IPS DF 6.9 (cell line): Measurements from ENCODE around the gene GAK.

ENCODE experiments used
- DNase-seq: peaks from one replicate; pipeline ENCODE4 v3.0.0-alpha.2; 2013; ENCODE audit warnings: low read depth, low spot score
- H3K27ac ChIP-seq: one replicate; pipeline ENCODE4 v1.5.1; 2013; ENCODE audit warnings: low read length, control low read depth
- H3K27me3 ChIP-seq: 2 replicates; pipeline ENCODE4 v1.6.1; 2013; ENCODE audit warnings: mild to moderate bottlenecking, low read length; ENCODE audit not compliant: control insufficient read depth, insufficient read depth
- H3K36me3 ChIP-seq: 2 replicates; pipeline ENCODE4 v1.6.1; 2013; ENCODE audit warnings: low read length; ENCODE audit not compliant: control insufficient read depth, insufficient read depth
- H3K4me1 ChIP-seq: 2 replicates; pipeline ENCODE4 v1.6.1; 2013; ENCODE audit warnings: low read length; ENCODE audit not compliant: control insufficient read depth, insufficient read depth
- H3K4me3 ChIP-seq: 2 replicates; pipeline ENCODE4 v1.5.1; 2013; ENCODE audit warnings: mild to moderate bottlenecking, low read length
- H3K9me3 ChIP-seq: 2 replicates; pipeline ENCODE4 v1.6.1; 2013; ENCODE audit warnings: low read length, inconsistent platforms; ENCODE audit not compliant: control insufficient read depth, insufficient read depth
- WGBS: extraction: QIAGEN DNeasy Blood & Tissue Kit; methylation state at CpG from one replicate; pipeline ENCODE4 v1.1.7; 2013; ENCODE audit warnings: mixed read lengths, missing lambda C conversion rate; ENCODE audit not compliant: insufficient read length, insufficient coverage; 5-methylcytosine and 5-hydroxymethylcytosine counted together

GAK gene

DNA sequence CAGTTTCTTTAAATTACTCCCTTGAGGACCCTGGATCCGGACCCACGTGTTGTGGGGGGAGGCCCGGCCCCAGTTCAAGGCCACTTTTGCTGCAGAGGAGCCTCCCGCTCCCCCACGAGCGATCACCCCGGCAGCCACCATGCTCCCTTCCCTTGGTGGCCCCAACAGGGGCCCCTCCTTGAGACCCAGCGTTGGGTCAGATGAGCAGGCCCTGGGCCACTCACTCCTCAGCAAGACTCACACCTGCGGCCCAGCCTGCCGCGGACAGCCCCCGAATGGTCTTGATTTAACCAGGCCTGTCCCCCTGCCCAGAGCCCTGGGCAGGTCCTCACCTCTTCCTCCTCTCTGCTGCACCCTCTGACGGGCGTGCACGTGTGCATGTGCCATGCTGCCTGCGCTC lies 110.5 kb downstream of the GAK start:
- Histone ChIP-seq H3K4me3 (no peak overlapping the region), H3K27me3 (peaks cover 27% of the 10 kb centered on the region), H3K27ac (no peak overlapping the region), H3K4me1 (peaks cover 3% of the 10 kb centered on the region; the same call in 1 of the 2 replicates), H3K9me3 (no peaks in the 10 kb centered on the region), H3K36me3 (no peaks in the 10 kb centered on the region)
- no peak for DNase-seq
- WGBS, result no CpG with 5 or more reads among the region's 16 CpGs

DNA sequence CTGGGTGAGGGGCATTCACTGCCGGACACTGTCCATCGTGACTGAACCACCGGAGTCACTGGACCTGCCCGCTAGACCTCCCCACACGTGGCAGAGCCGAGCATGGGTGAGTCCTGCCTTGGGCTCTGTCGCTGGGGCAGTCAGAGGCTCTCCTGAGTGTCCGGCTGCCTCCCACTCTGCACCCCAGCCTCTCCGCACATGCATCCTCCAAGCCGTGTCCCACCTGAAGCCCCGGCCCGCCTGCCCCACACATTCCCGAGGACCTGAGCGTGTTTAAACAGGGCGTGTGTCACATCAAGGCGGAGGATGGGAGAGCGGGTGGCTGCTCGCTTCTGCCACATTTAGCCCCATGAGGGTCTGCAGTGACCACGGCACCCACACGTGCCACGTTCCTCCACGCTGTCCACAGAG lies 110.9 kb downstream of the GAK start:
- WGBS, result no CpG with 5 or more reads among the region's 22 CpGs
- Histone ChIP-seq H3K27me3 (peaks cover 27% of the 10 kb centered on the region), H3K4me1 (peaks cover 3% of the 10 kb centered on the region; the same call in 1 of the 2 replicates), H3K36me3 (no peaks in the 10 kb centered on the region), H3K4me3 (no peak overlapping the region), H3K27ac (no peak overlapping the region), H3K9me3 (no peaks in the 10 kb centered on the region)
- no peak for DNase-seq

DNA sequence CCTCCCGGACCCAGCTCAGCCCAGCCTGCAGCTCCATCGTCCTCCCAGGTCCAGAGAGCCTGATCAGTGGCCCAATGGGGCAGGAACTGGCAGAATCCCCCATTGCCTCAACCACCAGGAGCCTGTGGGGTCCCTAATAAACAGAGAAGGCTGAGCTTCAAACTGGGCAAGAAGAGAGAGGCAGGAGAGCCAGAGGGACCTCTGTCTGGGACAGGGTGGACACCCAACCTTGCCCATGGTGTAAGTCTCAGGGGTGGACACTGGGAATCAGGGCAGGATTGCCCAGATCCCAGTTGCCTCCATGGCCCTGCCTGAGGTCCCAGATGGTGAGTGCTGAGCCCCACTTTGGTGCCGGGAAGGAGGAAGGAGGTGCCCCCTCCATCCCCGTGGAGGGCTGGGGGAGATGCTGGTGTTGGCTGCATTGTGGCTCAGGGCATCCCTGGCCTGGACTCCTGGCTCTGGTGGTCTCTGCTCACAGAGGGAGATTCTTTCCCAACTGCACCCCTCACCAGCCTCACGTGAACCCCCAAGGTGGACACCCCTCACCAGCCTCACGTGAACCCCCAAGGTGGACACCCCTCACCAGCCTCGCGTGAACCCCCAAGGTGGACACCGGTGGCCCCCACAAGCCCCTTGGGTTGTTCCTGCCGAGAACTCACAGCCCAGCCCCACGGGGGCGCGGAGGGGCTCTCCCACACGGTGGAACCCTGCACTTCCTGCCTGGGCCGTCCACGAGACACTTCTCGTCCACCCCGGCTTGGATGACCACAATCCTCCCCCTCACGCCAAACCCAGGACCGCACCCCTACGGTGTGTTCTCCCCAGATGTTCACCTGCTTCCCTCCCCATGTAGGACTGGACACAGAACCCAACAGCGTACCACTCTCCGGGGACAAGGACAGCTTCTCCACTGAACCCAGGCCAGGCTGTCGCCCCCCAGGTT lies 111.6 kb downstream of the GAK start:
- DNase-seq, result no peak
- peaks cover 27% of the 10 kb centered on the region for H3K27me3 ChIP-seq

DNA sequence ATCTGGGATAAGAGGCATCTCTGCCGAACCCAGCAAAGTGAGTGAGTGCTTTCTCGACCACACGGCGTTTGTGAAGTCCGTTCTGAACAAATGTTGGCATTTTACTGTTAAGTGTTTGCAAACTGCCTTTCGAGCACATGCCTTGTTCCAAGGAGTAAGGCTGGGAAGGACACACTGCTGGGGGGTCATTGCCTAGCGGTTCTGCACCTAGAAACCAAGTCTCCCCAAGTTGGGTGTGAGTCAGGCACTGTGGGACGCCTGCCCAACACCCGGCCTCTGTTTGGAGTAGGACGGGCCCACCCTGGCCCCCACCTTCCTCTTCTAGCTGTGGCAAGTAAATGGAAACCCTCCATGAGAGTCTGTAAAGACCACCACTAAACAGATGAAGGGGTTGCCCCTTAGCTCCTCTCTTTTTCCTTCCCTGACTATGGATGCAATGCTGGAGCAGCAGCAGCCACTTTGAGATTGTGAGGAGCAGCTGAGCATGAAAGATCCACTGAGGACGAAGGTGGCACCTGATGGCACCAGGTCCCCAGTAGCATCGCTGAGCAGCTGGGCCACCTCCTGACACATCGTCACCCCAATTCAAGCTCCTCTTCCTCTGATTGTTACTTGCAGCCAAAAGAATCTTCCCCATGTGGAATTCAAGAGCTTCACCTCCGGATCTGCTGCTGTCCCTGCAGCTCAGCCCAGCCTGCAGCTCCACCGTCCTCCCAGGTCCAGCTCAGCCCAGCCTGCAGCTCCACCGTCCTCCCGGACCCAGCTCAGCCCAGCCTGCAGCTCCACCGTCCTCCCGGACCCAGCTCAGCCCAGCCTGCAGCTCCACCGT lies 112.5 kb downstream of the GAK start:
- no CpG with 5 or more reads among the region's 20 CpGs for WGBS
- H3K27ac ChIP-seq, result no peak overlapping the region
- H3K4me1 ChIP-seq, result peaks cover 3% of the 10 kb centered on the region; the same call in 1 of the 2 replicates
- H3K9me3 ChIP-seq, result no peaks in the 10 kb centered on the region
- H3K27me3 ChIP-seq, result peaks cover 25% of the 10 kb centered on the region; the same call in 1 of the 2 replicates
- no peak for DNase-seq
- no peak overlapping the region for H3K4me3 ChIP-seq
- H3K36me3 ChIP-seq, result no peaks in the 10 kb centered on the region

More for the DNA sequence above, 111.6 kb downstream of the GAK start:
- Histone ChIP-seq H3K36me3 (no peaks in the 10 kb centered on the region), H3K4me3 (no peak overlapping the region), H3K27ac (no peak overlapping the region), H3K9me3 (no peaks in the 10 kb centered on the region), H3K4me1 (peaks cover 3% of the 10 kb centered on the region; the same call in 1 of the 2 replicates)
- WGBS, result no CpG with 5 or more reads among the region's 24 CpGs

GRCh38 chr4:818106-818921 lies 113.8 kb downstream of the GAK start:
- Histone ChIP-seq H3K36me3 (no peaks in the 10 kb centered on the region), H3K4me3 (no peak overlapping the region), H3K27ac (no peak overlapping the region), H3K9me3 (no peaks in the 10 kb centered on the region), H3K27me3 (peaks cover 20% of the 10 kb centered on the region; the same call in 1 of the 2 replicates), H3K4me1 (no peaks in the 10 kb centered on the region)
- DNase-seq, result no peak
- WGBS, result no CpG with 5 or more reads among the region's 42 CpGs

DNA sequence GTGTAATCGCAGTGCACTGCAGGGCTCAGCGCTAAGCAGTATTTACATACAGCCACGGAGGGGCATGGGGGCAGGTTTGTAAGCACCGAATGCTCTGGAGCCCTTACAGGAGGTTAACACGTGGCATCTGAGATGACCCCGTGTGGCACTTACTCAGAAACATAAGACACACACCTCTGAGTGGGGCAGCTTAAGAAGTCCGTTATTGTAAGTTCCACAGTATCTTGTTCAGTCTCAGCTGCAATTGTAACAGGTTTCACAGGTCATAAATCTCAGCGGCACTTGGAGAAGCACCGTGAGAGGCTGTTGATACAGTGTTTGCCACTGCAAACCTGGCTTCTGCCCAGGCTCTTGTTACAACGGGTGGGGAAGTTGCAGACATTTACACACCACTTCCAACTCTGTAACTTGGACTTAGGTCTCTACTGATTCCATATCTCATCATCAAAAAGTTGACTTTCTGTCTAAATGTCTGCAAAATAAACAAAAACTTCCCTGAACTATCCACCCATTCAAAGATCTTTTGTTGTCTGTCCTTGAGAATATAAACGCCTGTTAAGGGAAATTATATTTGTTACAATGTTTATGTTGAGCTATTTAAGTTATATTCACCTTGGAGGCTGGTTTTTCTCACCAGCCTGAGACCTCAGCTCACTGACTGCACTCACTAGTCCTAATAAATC lies 116.5 kb downstream of the GAK start:
- H3K27ac ChIP-seq, result no peak overlapping the region
- H3K36me3 ChIP-seq, result no peaks in the 10 kb centered on the region
- DNase-seq, result no peak
- H3K27me3 ChIP-seq, result peaks cover 27% of the 10 kb centered on the region; the same call in 1 of the 2 replicates
- no peaks in the 10 kb centered on the region for H3K9me3 ChIP-seq
- WGBS, result no CpG with 5 or more reads among the region's 11 CpGs
- H3K4me3 ChIP-seq, result no peak overlapping the region
- no peaks in the 10 kb centered on the region for H3K4me1 ChIP-seq

GRCh38 chr4:814312-814850 lies 117.7 kb downstream of the GAK start:
- Histone ChIP-seq H3K36me3 (no peaks in the 10 kb centered on the region), H3K9me3 (no peaks in the 10 kb centered on the region), H3K27me3 (peaks cover 26% of the 10 kb centered on the region; the same call in 1 of the 2 replicates), H3K27ac (no peak overlapping the region), H3K4me1 (no peaks in the 10 kb centered on the region), H3K4me3 (no peak overlapping the region)
- WGBS, result no CpG with 5 or more reads among the region's 14 CpGs
- no peak for DNase-seq

DNA sequence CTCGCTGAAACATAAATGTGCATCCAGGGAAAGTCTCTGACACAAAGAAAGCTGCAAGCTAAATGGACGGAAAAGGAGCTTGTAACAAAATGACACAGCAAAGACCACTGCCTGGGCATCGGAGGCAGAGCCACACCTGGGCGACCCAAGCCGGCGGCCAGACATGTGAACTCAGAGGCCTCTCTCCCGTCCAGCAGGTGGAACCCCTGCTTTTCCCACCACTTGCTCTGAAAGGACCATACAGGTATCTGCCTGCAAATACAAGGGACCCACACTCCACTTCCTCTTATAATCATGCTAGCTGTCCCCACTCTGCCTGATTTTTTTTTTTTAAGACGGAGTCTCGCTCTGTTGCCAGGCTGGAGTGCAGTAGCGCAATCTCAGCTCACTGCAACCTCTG lies 118.2 kb downstream of the GAK start:
- no peaks in the 10 kb centered on the region for H3K9me3 ChIP-seq
- no peaks in the 10 kb centered on the region for H3K4me1 ChIP-seq
- H3K4me3 ChIP-seq, result no peak overlapping the region
- no CpG with 5 or more reads among the region's 10 CpGs for WGBS
- H3K36me3 ChIP-seq, result no peaks in the 10 kb centered on the region
- no peak for DNase-seq
- H3K27me3 ChIP-seq, result peaks cover 22% of the 10 kb centered on the region; the same call in 1 of the 2 replicates
- H3K27ac ChIP-seq, result no peak overlapping the region

DNA sequence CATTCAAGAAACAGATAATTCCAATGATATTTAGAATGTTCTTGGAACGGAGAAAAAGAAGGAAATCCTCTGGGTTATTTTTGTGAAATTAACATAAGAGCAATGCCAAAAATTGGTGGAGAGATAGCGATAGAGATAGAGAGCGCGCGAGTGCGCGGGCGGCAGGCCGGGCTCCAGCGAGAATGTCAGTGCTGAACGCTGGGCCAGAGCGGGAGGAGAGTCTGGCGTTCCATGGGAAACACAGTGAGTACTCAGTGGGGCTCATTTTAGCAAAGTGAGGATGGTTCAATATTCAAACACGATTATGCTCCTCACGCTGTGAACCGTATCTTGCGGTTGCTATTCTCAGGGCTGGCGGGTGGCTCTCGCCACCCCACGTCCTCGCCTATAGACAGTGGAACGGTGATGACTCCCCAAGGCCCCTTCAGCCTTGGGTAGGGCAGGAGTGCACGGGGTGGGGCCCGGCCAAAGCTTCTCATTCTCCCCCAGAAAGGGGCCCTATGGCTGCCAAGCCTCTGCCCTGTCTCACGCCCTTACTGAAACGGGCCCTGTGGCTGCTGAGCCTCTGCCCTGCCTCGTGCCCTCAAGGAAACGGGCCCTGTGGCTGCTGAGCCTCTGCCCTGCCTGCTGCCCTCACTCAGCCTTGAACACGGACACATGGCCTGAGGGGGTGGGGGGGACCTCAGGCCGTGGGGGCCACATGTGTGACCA lies 123.1 kb downstream of the GAK start:
- no peak overlapping the region for H3K27ac ChIP-seq
- no peaks in the 10 kb centered on the region for H3K4me1 ChIP-seq
- no peak overlapping the region for H3K4me3 ChIP-seq
- H3K9me3 ChIP-seq, result no peaks in the 10 kb centered on the region
- H3K27me3 ChIP-seq, result peaks cover 18% of the 10 kb centered on the region; the same call in 1 of the 2 replicates
- no peak for DNase-seq
- no peaks in the 10 kb centered on the region for H3K36me3 ChIP-seq
- WGBS, result 100% methylated on average over 5 of the region's 30 CpGs
